Measurements from ENCODE around the gene LRBA.

- TF ChIP-seq CTCF (IDR thresholded peaks at IDR 0.05; ENCODE audit: low read length) (no peak), EZH2 (IDR thresholded peaks at IDR 0.05; ENCODE audit: borderline replicate concordance, low read length) (no peak)
Observed at GRCh38 chr4:150318971-150319370, 696.1 kb downstream of the LRBA start.

All from OCI-LY1 (cell line).